ENCODE measurements around the gene YTHDF1. TPM values are rescaled to one million over a fixed set of nuclear protein-coding genes. Genes with fewer than 3 reads are reported as not detected.

The YTHDF1 gene
- total and polyA plus RNA-seq, 8 donors = 17.8 to 41.1 (median 22.4) TPM

GRCh38 chr20:63153254-63154221, 62.4 kb downstream of the YTHDF1 start:
- H3K9me3 ChIP-seq = peaks cover 0 to 8% (median 4%) of the 10 kb centered on the region in 4 donors
- H3K27me3 ChIP-seq = peaks cover 0 to 97% (median 72%) of the 10 kb centered on the region in 3 donors
- WGBS, 5 donors = 68 to 76% (median 72%) methylated on average over 15 to 16 of the region's 16 CpGs

DNA sequence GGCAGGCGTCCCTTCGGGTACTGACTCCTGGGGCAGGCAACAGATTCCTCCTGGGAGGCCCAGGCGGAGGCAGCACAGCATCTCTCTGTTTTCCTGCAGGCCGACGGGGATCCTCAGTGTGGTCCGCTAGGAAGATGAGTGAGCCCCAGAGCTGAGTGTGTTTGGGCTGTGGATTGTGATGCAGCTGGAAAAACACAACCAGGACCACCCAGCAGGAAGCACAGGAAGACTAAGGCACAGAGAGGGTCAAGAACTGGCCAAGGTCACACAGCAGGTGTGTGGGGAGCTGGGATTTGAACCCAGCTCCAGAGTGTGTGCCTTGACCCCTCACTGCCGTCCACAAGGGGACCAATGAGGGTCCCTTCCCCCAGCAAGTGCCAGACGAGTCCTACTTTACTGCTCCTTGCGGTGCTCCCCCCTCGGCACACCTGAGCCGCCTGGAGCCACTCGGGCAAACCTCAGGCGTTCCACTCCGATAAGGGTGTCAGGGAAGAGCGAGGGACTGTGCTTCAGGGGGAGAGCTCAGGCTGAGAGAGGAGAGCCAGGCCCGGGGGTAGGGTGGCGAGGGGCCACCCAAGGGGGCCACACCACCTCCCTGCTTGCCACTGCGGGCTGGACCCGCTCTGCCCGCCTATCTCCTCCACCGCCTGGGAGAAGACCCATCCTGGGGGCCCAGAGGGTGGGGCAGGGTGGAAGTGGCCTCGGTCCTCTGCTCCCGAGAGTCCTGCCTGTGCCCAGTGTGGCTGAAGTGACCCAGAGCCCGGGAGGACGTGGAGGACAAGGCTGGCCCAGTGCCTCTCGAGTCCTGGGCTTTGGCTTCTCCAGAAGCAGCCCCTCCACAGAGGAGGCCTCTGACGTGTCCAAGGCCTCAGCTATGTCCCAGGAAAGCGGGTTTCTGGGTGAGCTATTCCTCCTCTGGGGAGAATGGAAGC, 63.3 kb downstream of the YTHDF1 start:
- Histone ChIP-seq H3K27me3 (peaks cover 0 to 91% (median 72%) of the 10 kb centered on the region in 3 donors), H3K9me3 (peaks cover 3 to 16% (median 13%) of the 10 kb centered on the region in 4 donors), H3K36me3 (no peaks in the 10 kb centered on the region), H3K27ac (no peak overlapping the region), H3K4me1 (peaks cover 0 to 7% (median 3%) of the 10 kb centered on the region in 4 donors), H3K4me3 (no peak overlapping the region)
- intact Hi-C loops (cut with DNase I; ENCODE audit: low total_unique reads) = no loop called here
- no peak for TF ChIP-seq POLR2AphosphoS5 (IDR thresholded peaks at IDR 0.05)
- TF ChIP-seq, protein P1, sequence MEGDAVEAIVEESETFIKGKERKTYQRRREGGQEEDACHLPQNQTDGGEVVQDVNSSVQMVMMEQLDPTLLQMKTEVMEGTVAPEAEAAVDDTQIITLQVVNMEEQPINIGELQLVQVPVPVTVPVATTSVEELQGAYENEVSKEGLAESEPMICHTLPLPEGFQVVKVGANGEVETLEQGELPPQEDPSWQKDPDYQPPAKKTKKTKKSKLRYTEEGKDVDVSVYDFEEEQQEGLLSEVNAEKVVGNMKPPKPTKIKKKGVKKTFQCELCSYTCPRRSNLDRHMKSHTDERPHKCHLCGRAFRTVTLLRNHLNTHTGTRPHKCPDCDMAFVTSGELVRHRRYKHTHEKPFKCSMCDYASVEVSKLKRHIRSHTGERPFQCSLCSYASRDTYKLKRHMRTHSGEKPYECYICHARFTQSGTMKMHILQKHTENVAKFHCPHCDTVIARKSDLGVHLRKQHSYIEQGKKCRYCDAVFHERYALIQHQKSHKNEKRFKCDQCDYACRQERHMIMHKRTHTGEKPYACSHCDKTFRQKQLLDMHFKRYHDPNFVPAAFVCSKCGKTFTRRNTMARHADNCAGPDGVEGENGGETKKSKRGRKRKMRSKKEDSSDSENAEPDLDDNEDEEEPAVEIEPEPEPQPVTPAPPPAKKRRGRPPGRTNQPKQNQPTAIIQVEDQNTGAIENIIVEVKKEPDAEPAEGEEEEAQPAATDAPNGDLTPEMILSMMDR (IDR thresholded peaks at IDR 0.05) = no peak
- TF ChIP-seq POLR2A (IDR thresholded peaks at IDR 0.05) = no peak
- TF ChIP-seq EP300 (IDR thresholded peaks at IDR 0.05) = no peak
- 67 to 71% (median 69%) methylated on average over 20 to 28 of the region's 28 CpGs for WGBS, 5 donors
- DNase-seq = no peak

More at GRCh38 chr20:63153254-63154221, 62.4 kb downstream of the YTHDF1 start:
- DNase-seq = no peak
- intact Hi-C loops (cut with DNase I; ENCODE audit: low total_unique reads) = no loop called here
- Histone ChIP-seq H3K4me1 (peaks cover 0 to 7% (median 3%) of the 10 kb centered on the region in 4 donors), H3K4me3 (no peak overlapping the region), H3K27ac (no peak overlapping the region), H3K36me3 (no peaks in the 10 kb centered on the region)
- TF ChIP-seq, protein P1 (IDR thresholded peaks at IDR 0.05) = no peak
- TF ChIP-seq EP300 (IDR thresholded peaks at IDR 0.05) = no peak
- no peak for TF ChIP-seq POLR2A (IDR thresholded peaks at IDR 0.05)
- TF ChIP-seq POLR2AphosphoS5 (IDR thresholded peaks at IDR 0.05) = no peak

DNA sequence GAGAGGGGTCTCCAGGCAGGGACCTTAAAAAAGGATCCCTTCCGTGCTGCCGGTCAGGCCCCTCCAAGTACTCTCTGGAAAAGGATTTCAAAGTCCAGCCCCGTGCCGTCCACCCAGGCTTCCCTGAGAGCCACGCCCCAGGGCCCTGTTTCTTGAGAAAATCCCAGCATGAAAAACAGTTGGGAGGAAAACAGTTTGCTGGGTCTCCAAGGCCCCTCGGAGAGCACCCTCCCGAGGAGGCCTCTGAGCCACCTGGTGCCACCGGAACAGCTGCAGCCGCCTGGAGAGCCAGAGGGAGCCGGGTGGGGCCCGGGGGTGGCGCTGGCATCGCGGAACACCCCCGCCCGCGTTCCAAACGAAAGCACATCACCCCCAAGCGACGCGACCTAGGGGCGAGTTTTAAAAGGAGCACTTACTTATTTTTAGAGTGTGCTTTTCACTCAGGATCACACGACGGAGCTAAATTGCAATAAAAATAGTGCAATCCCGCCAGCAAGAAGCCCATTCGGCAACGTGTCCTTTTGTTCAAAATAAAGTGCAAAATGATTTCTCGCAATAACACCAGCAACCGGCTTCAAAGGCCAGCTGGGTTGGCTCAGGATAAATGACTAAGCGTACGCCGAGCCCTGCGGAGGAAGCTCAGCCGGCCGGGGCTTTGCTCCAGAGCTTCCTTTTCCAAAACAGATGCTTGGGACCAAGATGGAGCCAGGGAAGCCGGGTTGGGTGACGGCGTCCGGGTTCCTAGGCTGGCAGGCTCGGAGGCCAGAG, 64.2 kb downstream of the YTHDF1 start:
- Histone ChIP-seq H3K36me3 (no peaks in the 10 kb centered on the region), H3K9me3 (peaks cover 4 to 20% (median 18%) of the 10 kb centered on the region in 4 donors), H3K27me3 (peaks cover 0 to 87% (median 72%) of the 10 kb centered on the region in 3 donors), H3K27ac (no peak overlapping the region), H3K4me1 (peaks cover 0 to 7% (median 3%) of the 10 kb centered on the region in 4 donors), H3K4me3 (no peak overlapping the region)
- no peak for TF ChIP-seq EP300 (IDR thresholded peaks at IDR 0.05)
- TF ChIP-seq, protein P1 (IDR thresholded peaks at IDR 0.05) = no peak
- TF ChIP-seq POLR2A (IDR thresholded peaks at IDR 0.05) = no peak
- no peak for TF ChIP-seq POLR2AphosphoS5 (IDR thresholded peaks at IDR 0.05)
- intact Hi-C loops (cut with DNase I; ENCODE audit: low total_unique reads) = no loop called here
- WGBS, 5 donors = 36 to 62% (median 51%) methylated on average over 23 to 40 of the region's 40 CpGs
- no peak for DNase-seq
